ENCODE data around the gene KNL1.
"Not testable (repeated sequence)": the region's sequence is repeated elsewhere in the genome, so short reads cannot be mapped to it uniquely, and the experiment has no call there.

The KNL1 gene, protein sequence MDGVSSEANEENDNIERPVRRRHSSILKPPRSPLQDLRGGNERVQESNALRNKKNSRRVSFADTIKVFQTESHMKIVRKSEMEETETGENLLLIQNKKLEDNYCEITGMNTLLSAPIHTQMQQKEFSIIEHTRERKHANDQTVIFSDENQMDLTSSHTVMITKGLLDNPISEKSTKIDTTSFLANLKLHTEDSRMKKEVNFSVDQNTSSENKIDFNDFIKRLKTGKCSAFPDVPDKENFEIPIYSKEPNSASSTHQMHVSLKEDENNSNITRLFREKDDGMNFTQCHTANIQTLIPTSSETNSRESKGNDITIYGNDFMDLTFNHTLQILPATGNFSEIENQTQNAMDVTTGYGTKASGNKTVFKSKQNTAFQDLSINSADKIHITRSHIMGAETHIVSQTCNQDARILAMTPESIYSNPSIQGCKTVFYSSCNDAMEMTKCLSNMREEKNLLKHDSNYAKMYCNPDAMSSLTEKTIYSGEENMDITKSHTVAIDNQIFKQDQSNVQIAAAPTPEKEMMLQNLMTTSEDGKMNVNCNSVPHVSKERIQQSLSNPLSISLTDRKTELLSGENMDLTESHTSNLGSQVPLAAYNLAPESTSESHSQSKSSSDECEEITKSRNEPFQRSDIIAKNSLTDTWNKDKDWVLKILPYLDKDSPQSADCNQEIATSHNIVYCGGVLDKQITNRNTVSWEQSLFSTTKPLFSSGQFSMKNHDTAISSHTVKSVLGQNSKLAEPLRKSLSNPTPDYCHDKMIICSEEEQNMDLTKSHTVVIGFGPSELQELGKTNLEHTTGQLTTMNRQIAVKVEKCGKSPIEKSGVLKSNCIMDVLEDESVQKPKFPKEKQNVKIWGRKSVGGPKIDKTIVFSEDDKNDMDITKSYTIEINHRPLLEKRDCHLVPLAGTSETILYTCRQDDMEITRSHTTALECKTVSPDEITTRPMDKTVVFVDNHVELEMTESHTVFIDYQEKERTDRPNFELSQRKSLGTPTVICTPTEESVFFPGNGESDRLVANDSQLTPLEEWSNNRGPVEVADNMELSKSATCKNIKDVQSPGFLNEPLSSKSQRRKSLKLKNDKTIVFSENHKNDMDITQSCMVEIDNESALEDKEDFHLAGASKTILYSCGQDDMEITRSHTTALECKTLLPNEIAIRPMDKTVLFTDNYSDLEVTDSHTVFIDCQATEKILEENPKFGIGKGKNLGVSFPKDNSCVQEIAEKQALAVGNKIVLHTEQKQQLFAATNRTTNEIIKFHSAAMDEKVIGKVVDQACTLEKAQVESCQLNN (N-terminal part only)

DNA sequence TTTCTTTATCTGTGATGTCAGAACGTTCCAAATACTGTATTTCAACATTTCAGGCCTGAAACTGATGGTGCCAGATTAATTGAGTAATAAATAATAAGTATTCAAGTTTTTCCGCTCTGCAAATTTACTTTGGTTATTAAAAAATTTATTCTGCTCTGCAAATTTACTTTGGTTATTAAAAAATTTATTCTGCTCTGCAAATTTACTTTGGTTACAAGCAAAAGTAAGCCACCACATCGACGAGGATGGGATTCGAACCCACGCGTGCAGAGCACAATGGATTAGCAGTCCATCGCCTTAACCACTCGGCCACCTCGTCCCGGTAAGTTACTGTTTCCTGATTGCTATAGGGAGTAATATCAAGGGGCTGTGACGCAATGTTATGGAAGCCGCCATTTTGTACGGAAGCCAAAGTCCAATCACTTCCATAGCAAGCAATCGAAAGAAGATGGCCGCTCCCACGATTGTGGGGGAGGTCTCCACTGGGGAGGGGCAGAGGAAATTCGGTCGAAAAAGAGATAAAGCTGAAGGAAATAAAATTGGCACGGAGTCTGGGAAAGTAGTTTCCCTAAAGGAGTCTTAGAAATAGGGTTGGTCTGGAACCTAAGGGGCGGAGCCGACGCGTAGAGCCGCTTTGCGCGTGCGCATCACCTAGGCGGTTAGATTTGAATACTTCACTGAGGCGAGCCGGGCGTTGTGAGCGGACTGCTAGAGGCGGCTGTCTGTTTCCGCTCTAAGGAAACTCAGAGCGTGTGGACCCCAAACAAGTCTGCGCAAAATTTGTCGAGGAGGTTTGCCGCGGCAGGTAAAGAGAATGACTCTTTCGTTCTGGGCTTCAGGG lies at the start of gene KNL1:
Gene KNL1, plus strand, starts transcription at position 662 of the 841 bp plus-strand sequence. CDS start 8,683 bp downstream, outside the sequence.
- peak; percentile 76 to 87 (median 82) for DNase-seq

DNA sequence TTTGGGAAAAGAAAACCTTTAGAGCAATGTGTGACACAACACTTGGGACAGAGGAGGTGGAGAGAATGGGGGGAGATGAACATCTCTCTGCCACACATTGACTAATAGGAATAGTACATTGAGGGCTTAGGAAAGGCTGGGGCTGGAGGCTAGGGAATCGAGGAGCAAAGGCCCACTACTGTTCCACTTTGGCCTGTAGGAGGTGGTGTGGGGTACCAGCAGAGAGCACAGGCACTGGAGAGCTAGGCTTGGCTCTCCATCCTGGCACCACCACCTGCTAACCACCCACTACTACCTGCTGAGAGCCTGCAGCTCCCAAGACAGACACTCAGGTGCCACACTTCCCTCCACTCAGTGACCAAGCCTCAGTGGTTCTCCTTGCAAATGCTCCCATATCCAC lies 48.6 kb upstream of the KNL1 start:
- no peak for DNase-seq

DNA sequence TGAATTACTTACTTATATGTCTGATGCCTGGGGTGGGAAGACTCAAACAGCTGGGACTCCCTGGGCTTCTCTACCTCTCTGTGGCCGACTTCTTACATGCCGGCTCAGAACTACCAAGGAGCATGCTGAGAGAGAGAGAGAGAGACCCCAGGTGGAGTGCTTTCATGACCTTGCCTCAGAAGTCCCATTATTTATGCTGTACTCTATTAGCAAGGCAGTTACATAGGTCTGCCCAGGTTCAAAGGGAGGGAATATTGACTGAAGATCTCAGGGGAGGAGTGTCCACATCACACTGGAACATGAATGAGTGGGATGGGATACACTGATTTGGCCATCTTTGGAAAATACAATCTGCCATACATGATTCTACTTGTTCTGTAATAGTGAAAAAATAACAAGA lies 45.4 kb upstream of the KNL1 start:
- DNase-seq: no peak

DNA sequence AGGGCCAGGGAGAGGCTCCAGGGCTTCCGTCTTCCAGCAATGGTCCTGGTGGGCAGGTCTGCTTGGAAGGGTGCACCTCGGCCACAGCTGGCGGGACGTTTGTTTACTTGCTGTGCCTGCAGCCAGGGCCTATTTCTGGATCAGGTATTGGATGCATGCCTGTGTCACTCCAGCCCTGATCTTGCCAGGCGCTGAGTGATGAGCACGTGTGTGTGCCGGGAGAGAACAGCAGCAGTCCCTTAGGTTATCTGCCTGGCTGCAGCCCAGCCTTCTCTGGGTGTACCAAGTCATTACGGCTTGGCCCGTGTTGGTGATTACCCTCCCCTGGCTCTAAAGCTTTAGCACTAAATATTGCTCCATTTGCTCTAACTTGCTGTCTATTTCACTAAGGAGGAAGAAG lies 44.2 kb upstream of the KNL1 start:
- no peak for DNase-seq

DNA sequence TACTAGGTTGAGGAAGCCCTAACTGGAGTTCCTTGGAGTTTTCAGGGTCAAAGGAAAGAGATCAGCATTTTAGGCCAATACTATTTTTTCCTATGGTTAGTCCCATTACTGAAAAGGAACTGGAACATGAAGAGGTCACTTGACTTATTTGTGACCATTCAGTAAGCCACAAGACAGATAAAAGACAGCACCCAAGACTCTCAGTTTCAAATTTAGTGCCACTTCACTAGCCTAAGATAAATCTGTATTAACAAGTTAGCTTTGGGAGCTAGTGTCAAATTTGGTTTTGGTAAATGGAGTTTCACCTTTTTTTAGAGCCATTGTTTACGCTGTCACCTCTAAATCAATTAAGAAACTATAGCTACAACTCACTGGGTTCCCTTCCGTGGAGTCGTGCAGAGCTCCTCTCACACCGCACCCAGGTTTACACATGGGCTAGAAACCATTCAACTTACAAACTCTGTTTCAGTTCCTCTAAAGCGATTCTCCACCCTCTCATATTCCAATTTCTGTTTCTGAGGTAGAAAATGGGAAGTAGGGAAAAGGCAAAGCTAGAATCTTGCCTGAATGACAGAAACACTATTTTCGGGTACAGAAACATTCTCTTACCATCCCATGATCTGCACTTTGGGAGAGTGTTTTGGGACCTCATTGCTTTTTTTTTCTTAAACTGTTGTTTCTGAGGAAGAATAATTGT lies 43.6 kb upstream of the KNL1 start:
- no peak for DNase-seq

DNA sequence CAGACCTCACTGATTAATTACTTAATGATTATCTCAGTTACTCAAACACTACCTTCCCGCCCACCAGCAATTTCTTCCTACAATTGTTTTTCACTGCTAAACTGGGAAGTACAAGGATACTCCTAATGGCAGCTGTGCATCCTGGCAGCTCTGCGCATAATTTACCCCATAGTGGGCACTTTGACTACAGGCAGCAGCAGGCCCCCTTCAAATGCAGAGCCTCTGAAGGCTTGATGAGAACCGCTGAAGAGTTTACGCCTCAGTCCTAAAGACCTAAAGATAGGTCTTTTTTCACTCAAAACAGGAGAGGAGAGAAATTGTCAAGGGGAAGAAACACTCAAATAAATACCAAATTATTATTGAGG lies 39.9 kb upstream of the KNL1 start:
- DNase-seq: no peak

DNA sequence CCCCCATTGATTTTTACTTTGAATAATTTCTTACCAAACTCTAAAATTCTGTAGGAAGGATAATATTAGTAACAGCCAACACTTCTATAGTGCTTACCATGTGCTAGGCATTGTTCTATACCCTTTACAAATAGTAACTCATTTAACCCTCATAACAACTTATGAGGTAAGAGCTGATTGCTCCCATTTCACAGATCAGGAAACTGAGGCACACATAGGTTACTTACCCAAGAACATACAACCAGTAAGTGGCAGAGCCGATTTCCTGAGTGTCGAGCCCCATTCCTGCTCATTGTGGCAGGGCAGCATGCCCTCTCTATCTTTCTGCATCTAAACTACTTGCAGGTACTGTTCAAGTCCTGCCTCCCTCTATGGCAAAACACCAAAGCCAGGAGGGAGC lies 38.2 kb upstream of the KNL1 start:
- no peak for DNase-seq

DNA sequence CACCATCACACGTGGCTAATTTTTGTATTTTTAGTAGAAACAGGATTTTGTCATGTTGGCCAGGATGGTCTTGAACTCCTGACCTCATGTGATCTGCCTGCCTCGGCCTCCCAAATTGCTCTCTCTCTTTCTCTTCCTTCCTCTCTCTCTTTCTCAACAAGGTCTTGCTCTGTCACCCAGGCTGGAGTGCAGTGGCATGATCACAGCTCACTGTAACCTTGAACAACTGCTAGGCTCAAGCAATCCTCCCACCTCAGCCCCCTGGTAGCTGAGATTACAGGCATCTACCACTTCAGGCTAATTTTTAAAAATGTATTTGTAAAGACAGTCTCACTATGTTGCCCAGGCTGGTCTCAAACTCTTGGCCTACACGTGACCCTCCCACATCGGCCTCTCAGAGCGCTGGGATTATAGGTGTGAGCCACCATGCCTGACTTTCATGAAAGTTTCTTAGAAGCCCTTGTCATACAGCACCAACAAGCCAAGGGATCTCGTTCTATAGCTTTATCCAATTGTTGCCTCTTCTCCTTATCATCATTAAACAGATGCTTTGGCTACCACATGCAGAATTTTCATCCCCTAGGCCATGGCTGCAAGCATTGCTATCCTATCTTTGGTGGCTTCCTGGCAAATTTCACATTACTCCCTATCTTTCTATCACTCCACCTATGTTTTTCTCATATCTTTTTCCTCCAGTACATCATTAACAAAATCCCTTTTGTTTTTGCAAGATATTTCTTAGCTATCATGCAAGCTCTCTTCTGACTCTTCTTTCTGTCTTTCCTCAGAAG lies 34.9 kb upstream of the KNL1 start:
- no peak for DNase-seq

DNA sequence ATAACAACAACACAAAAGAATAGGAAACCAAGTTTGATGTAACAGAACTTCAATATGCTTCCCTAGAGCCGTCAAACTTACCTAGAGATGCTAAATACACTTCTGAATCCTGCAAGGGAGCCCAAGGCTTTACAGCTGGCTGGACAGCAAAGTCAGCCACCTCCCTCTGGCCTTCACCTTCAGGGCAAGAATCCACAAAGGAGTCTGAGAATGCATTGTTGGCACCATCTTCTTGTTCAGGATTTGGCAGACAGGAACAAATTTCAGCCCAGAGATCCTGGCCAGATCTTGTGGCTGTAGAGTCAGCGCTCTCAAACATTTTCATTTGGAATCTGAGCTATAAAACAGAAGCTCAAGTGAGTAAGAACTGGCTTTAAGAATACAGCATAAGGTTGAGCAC lies 31.4 kb upstream of the KNL1 start:
- no peak for DNase-seq

DNA sequence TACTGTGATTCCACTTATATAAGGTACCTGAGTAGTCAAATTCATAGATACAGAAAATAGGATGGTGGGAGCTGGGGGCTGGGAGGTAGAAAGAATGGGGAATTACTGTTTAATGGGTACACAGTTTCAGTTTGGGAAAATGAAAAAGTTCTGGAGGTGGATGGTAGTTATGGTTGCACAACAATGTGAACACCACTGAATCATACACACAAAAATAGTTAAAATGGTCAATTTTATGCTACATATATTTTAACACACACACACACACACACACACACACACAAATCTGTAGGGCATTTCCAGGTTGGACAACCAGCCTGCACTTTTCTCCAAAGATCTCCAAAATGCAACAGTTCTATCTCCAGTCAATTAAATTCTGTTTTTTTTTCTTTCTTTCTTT lies 30.6 kb upstream of the KNL1 start:
- no peak for DNase-seq

DNA sequence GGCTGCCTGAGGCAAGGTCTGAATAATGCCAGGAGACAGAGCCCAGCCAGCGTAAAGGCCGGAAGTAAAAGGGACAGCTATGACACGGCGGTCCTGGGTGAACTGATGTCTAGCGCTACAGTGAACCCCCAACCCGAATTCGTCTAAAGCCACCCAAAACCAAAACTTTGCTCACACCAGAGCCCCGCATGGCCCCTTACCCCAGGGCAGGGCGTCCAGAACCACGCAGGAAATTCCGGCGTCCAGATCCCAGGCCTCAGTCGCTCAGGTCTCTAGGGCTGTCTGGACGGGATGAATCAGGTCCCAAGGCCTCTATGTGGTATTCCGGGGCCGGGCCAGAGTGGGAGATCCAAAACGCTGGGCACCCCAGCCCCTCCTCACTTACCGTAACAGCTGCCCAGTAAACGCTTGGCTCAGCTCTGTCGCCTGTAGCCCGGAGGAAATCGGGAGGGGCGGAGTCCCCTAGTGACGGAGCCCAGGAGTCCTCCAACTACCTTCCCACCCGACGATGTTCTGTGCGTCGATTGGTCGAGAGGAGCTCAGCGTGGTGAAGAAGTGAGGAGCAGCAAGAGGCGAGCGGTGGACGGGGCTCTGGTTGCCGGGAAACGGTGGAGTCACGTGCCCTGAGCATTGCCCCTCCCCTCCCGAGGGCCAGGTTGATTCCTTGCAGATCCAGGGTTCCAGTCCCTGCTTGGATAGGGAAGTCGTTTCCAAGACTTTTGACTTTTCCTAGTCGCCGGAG lies 29.3 kb upstream of the KNL1 start, which contains the start of gene CCDC32:
Gene CCDC32, minus strand, starts transcription at position 452 of the 742 bp plus-strand sequence. CDS start 2,027 bp downstream, outside the sequence.
- peak; percentile 81 to 88 (median 83) for DNase-seq

DNA sequence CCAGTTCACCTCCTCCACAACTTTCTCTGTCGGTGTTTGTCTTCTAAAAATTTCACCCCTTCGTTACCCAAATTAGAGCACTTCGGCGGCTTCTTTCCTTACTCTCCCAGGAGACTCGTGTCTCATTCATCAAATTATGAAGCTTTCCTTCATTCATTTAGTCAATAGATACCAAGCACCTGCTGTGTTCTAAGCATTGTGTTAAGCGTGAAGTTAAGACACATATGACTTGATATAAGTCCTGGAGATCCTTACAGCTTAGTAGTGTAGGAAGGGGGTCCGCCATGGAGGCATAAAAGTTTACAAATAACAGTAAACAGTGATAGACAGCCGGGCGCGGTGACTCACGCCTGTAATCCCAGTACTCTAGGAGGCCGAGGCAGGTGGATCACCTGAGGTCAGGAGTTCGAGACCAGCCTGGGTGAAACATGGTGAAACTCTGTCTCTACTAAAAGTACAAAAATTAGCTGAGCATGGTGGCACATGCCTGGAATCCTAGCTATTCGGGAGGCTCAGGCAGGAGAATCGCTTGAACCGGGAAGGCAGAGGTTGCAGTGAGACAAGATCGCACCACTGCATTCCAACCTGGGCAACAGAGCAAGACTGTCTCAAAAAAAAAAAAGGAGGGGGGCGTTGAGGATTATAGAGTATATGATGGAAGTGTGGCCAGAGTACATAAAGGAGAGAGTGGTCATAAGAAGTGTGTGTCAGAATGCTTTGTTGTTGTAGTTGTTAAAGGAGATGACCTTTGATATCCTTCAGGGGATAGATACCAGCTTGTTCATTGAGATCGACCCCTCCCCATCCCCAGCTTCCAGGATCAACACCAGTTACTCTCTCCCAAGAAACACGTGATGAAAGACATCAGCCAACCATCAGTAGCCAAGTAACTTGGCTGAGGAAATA lies 28.5 kb upstream of the KNL1 start:
- no peak for DNase-seq

DNA sequence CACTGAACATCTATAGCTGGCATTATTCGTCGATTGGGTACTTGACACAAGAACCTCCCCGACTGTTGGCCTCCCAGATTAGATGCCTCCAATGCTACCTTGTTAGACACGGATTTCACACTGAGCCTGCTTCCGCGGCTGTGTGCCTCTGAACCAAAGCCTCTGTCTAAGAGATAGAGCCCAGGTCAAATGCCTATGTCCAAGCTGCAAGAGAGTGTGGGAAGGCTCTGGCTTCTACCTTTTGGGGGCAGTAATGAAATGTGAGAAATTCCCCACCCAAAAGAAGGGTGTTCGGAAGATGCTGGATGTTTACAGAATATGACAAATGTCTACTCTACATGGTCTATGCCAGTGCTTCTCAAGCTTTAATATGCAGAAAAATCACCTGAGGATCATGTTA lies 26.9 kb upstream of the KNL1 start:
- no peak for DNase-seq

DNA sequence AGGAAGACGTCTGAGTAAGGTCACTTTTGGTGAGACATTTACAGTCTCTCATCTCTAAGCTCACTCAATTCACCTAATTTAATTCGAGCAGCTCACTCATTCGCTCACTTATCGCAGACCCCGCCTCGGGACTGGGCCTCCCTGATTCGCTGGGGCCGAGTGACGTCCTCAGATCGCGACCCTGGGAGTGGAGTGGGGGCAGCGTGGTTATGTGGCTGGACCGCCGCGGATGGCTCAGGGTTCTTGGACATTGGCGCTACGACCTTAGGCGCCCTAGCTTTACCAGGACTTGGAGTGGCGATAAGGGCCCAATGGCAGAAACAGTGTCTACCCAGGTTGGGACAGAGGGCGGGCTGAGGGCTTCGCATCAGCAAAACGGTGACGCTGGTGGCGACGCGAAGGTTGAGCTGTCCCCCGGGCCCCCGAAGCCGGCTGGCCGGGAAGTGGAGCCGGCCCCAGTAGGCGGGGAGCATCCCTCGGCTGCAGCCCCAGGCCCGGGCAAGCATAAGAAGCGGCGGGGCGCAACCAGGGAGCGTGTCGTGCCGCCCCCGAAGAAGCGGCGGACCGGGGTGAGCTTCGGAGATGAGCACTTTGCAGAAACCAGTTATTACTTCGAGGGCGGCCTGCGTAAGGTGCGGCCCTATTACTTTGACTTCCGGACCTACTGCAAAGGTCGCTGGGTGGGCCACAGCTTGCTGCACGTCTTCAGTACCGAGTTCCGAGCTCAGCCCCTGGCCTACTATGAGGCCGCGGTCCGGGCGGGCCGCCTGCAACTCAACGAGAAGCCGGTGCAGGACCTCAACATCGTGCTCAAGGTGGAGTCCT lies 24.7 kb upstream of the KNL1 start, which contains the start of gene RPUSD2:
Gene RPUSD2, plus strand, starts transcription at position 171 of the 825 bp plus-strand sequence. Its CDS starts 39 bp downstream, at position 210.
- DNase-seq: peak; percentile 72 to 83 (median 78)

DNA sequence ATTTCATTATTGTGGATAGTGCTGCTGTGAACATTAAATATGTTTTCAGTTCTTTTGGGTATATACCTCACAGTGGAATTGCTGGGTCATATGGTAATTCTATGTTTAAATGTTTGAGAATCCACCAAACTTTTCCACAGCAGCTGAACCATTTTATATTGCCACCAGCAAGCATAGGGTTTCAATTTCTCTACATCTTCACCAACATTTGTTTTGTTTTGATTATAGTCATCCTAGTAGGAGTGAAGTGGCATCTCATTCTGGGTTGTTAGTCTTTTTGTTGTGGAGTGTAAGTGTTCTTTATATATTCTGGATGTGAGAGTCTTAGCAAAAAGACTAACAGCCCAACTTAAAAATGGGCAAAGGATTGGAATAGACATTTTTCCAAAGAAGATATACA lies 18.9 kb upstream of the KNL1 start:
- DNase-seq: no peak

DNA sequence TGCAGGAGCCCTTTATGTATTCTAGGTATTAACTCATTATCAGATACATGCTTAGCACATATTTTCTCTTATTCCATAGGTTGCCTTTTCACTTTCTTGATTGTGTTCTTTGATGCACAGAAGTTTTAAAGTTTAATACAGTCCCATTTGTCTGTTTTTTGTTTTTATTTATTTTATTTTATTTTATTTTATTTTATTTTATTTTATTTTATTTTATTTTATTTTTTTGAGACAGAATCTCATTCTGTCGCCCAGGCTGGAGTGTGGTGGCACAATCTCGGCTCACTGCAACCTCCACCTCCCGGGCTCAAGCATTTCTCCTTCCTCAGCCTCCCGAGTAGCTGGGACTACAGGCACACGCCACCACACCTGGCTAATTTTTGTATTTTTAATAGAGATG lies 17.1 kb upstream of the KNL1 start:
- DNase-seq: not testable (repeated sequence)

DNA sequence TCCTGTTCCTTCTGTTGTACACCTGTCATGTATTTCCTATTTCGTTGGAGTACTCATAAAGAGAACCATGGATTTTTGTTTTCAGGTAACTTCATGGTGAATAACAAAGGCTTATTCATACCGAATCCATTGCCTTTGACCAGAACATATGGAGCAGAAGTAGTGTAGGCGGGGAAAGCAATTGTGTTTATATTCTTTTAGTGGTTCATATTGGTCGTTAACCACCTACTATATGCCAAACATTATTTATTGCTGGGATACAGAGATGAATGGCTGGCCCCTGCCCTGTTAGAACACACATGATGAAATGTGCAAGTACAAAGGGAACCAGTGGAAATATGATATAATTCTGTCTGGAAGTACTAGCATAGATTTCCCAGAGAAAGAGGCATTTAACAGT lies 15.2 kb upstream of the KNL1 start:
- no peak for DNase-seq

DNA sequence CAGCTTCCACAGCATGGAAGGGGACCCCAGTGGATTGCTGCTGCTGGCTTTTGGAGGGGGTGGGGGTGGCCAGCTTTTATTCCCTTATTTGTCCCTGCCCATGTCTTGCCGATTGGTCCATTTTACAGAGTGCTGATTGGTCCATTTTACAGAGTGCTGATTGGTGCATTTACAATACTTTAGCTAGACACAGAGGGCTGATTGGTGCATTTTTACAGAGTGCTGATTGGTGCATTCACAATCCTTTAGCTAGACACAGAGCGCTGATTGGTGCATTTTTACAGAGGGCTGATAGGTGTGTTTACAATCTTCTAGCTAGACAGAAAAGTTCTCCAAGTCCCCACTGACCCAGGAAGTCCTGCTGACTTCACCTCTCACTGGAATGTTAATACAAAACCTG lies 12.3 kb upstream of the KNL1 start:
- DNase-seq: not testable (repeated sequence)

All from activated naive CD4-positive, alpha-beta T cell (primary cell).